C4-2B (cell line): Measurements from ENCODE around the gene DCAF8L2.

Source experiments
- CTCF ChIP-seq: fragments of 450-650 bp; conservative IDR thresholded peaks from 2 replicates; pipeline ENCODE4 v1.5.1; 2017; ENCODE audit warnings: mild to moderate bottlenecking
- ZFX ChIP-seq: fragments of 450-650 bp; IDR thresholded peaks from 2 replicates; pipeline ENCODE4 v1.6.1; 2017

- TF ChIP-seq CTCF (no peak), ZFX (no peak)
These were observed 32.7 kb downstream of the DCAF8L2 start for GRCh38 chrX:27622883-27623282.
